Measurements from ENCODE around the gene AFF3. TPM values are rescaled to one million over a fixed set of nuclear protein-coding genes. Genes with fewer than 3 reads are reported as not detected.

Gene AFF3
- total RNA-seq, 1 donor from 2014 or later: not detected

- no peak for DNase-seq (ENCODE audit: low read depth)
Observed at GRCh38 chr2:99645960-99646359, 496.4 kb downstream of the AFF3 start.

GRCh38 chr2:99644419-99644787, 498.0 kb downstream of the AFF3 start:
- no peak for DNase-seq (ENCODE audit: low read depth)

- no peak for DNase-seq (ENCODE audit: low read depth)
Observed at GRCh38 chr2:99643787-99644418, 498.5 kb downstream of the AFF3 start.

- DNase-seq (ENCODE audit: low read depth): no peak
Observed at GRCh38 chr2:99641999-99642398, 500.4 kb downstream of the AFF3 start.

GRCh38 chr2:99640635-99641151, 501.7 kb downstream of the AFF3 start:
- DNase-seq (ENCODE audit: low read depth): peak; percentile 70

GRCh38 chr2:99638791-99639190, 503.6 kb downstream of the AFF3 start:
- no peak for DNase-seq (ENCODE audit: low read depth)

- no peak for DNase-seq (ENCODE audit: low read depth)
Observed at GRCh38 chr2:99637159-99637697, 505.2 kb downstream of the AFF3 start.

GRCh38 chr2:99636144-99637034, 506.0 kb downstream of the AFF3 start:
- DNase-seq (ENCODE audit: low read depth): peak; percentile 45

- no peak for DNase-seq (ENCODE audit: low read depth)
Observed at GRCh38 chr2:99635710-99636109, 506.7 kb downstream of the AFF3 start.

GRCh38 chr2:99634234-99634633, 508.2 kb downstream of the AFF3 start:
- DNase-seq (ENCODE audit: low read depth): no peak

GRCh38 chr2:99631700-99632099, 510.7 kb downstream of the AFF3 start:
- DNase-seq (ENCODE audit: low read depth): no peak

- DNase-seq (ENCODE audit: low read depth): no peak
Observed at GRCh38 chr2:99629320-99629719, 513.1 kb downstream of the AFF3 start.

GRCh38 chr2:99626158-99626557, 516.2 kb downstream of the AFF3 start:
- DNase-seq (ENCODE audit: low read depth): no peak

GRCh38 chr2:99624677-99625076, 517.7 kb downstream of the AFF3 start:
- no peak for DNase-seq (ENCODE audit: low read depth)

GRCh38 chr2:99623613-99624012, 518.8 kb downstream of the AFF3 start:
- DNase-seq (ENCODE audit: low read depth): no peak

GRCh38 chr2:99623035-99623434, 519.4 kb downstream of the AFF3 start:
- no peak for DNase-seq (ENCODE audit: low read depth)

- DNase-seq (ENCODE audit: low read depth): no peak
Observed at GRCh38 chr2:99622534-99622933, 519.9 kb downstream of the AFF3 start.

- no peak for DNase-seq (ENCODE audit: low read depth)
Observed at GRCh38 chr2:99621774-99622173, 520.6 kb downstream of the AFF3 start.

GRCh38 chr2:99621106-99621505, 521.3 kb downstream of the AFF3 start:
- no peak for DNase-seq (ENCODE audit: low read depth)

GRCh38 chr2:99619151-99619550, 523.2 kb downstream of the AFF3 start:
- DNase-seq (ENCODE audit: low read depth): no peak

- DNase-seq (ENCODE audit: low read depth): no peak
Observed at GRCh38 chr2:99618579-99619097, 523.8 kb downstream of the AFF3 start.

- DNase-seq (ENCODE audit: low read depth): no peak
Observed at GRCh38 chr2:99617811-99618210, 524.6 kb downstream of the AFF3 start.
